Neural progenitor cell (in vitro differentiated cells): ENCODE data around the gene NDFIP1.

Experiments used
- EZH2 ChIP-seq: fragments of 200-600 bp; sonication (generic); IDR thresholded peaks from 2 replicates; pipeline ENCODE4 v1.6.1; 2017; ENCODE audit warnings: antibody characterized with exemption, mild to moderate bottlenecking, moderate library complexity
- EZH2phosphoT487 ChIP-seq: fragments of 200-600 bp; sonication (generic); IDR thresholded peaks from 2 replicates; pipeline ENCODE4 v1.6.1; 2017; ENCODE audit warnings: antibody characterized with exemption
- TF ChIP-seq, protein P1 (sequence below): fragments of 200-600 bp; sonication (generic); IDR thresholded peaks from 2 replicates; pipeline ENCODE4 v1.5.1; 2017; ENCODE audit warnings: antibody characterized with exemption, mild to moderate bottlenecking

DNA sequence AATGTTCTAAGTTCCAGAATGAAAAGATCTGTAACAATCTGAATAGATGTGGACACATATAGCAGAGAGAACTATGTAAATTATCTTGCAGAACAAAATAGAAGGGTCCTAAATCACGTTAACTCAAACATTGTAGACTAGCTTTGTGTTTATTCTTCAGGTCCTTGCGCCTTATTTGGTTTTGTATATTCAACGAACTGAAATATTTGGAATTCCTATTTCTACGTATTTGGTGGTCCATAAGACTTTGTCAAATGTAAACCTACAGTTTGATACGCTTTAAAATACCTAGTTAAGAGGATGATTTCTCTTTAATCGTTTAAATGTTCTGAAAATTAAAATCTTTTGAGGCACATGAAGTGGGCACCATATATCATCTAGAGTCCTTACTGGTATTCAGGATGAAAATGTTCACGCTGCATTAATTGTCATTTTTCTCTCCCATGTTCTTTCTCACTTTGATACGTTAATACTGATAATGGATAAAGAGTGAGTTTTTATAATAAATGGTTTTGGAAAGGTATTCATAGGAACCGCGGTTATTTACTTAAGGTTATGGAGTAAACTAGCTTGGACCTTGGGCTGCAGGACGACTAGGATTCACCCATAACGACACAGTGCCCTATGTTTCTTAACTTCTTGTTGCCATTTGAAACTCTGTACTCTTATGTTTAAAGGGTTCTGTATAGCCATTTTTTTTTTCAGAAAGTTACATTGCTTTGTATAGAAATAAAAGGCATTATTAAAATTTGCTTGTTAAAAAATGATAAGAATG lies 45.3 kb downstream of the NDFIP1 start:
- TF ChIP-seq, protein P1, sequence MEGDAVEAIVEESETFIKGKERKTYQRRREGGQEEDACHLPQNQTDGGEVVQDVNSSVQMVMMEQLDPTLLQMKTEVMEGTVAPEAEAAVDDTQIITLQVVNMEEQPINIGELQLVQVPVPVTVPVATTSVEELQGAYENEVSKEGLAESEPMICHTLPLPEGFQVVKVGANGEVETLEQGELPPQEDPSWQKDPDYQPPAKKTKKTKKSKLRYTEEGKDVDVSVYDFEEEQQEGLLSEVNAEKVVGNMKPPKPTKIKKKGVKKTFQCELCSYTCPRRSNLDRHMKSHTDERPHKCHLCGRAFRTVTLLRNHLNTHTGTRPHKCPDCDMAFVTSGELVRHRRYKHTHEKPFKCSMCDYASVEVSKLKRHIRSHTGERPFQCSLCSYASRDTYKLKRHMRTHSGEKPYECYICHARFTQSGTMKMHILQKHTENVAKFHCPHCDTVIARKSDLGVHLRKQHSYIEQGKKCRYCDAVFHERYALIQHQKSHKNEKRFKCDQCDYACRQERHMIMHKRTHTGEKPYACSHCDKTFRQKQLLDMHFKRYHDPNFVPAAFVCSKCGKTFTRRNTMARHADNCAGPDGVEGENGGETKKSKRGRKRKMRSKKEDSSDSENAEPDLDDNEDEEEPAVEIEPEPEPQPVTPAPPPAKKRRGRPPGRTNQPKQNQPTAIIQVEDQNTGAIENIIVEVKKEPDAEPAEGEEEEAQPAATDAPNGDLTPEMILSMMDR, result no peak
- TF ChIP-seq EZH2, result no peak
- TF ChIP-seq EZH2phosphoT487, result no peak
